Liver (tissue), 9 donors: Measurements from ENCODE around the gene RTN4RL1. TPM values are rescaled to one million over a fixed set of nuclear protein-coding genes. Genes with fewer than 3 reads are reported as not detected.

ENCODE experiments used
- DNase-seq: peaks from one replicate; pipeline ENCODE4 v3.0.0-alpha.2; 2017; ENCODE audit warnings: low spot score
- H3K27ac ChIP-seq, 2 donors: one replicate each; pipeline ENCODE4 v1.7.0; 2013; ENCODE audit warnings: inconsistent platforms in 2 of 2, low read length in 2 of 2, control low read depth in 1 of 2, low read depth in 1 of 2, mild to moderate bottlenecking in 1 of 2
- H3K27me3 ChIP-seq, 4 donors: one replicate each; pipeline versions ENCODE4 v1.6.1 to v1.7.0; 2013; ENCODE audit warnings: low read length in 3 of 4, inconsistent platforms in 1 of 4, mild to moderate bottlenecking in 1 of 4, moderate library complexity in 1 of 4; ENCODE audit not compliant: control insufficient read depth in 4 of 4, insufficient read depth in 4 of 4
- H3K36me3 ChIP-seq, 4 donors: one replicate each; pipeline versions ENCODE4 v1.6.1 to v1.7.0; 2013; ENCODE audit warnings: low read length in 3 of 4, mild to moderate bottlenecking in 3 of 4, low read depth in 1 of 4, moderate library complexity in 1 of 4; ENCODE audit not compliant: control insufficient read depth in 4 of 4, insufficient read depth in 3 of 4
- H3K4me1 ChIP-seq, 4 donors: one replicate each; pipeline versions ENCODE4 v1.6.1 to v1.7.0; 2013; ENCODE audit warnings: low read length in 3 of 4, mild to moderate bottlenecking in 3 of 4, moderate library complexity in 1 of 4; ENCODE audit not compliant: control insufficient read depth in 4 of 4, insufficient read depth in 4 of 4
- H3K4me3 ChIP-seq, 3 donors: one replicate each; pipeline versions ENCODE4 v1.6.1 to v1.7.0; 2013; ENCODE audit warnings: low read length in 3 of 3, control low read depth in 1 of 3, low read depth in 1 of 3, mild to moderate bottlenecking in 1 of 3
- H3K9ac ChIP-seq, 2 donors: one replicate each; pipeline ENCODE4 v1.7.0; 2013; ENCODE audit warnings: low read length in 2 of 2, mild to moderate bottlenecking in 2 of 2, moderate library complexity in 2 of 2, control low read depth in 1 of 2, low read depth in 1 of 2
- H3K9me3 ChIP-seq, 4 donors: one replicate each; pipeline versions ENCODE4 v1.6.1 to v1.7.0; 2013; ENCODE audit warnings: low read length in 3 of 4; ENCODE audit not compliant: control insufficient read depth in 4 of 4
- ATF3 ChIP-seq: IDR thresholded peaks from 2 replicates; pipeline ENCODE4 v1.6.1; 2016; ENCODE audit warnings: antibody characterized with exemption
- CTCF ChIP-seq: fragments of 150-350 bp; IDR thresholded peaks from 2 replicates; pipeline ENCODE4 v1.5.1; 2017; ENCODE audit warnings: improper control_type of control experiment, low read depth, low read length; ENCODE audit not compliant: missing input control
- FOXA1 ChIP-seq: IDR thresholded peaks from 2 replicates; pipeline ENCODE4 v1.6.1; 2016; ENCODE audit warnings: antibody characterized with exemption
- FOXA2 ChIP-seq: IDR thresholded peaks from 2 replicates; pipeline ENCODE4 v1.6.1; 2016; ENCODE audit warnings: antibody characterized with exemption
- HNF4A ChIP-seq, 2 donors: conservative IDR thresholded peaks; 2 replicates each; pipeline ENCODE4 v1.6.1; 2016; ENCODE audit warnings: antibody characterized with exemption in 2 of 2, mild to moderate bottlenecking in 2 of 2
- HNF4G ChIP-seq: IDR thresholded peaks from 2 replicates; pipeline ENCODE4 v1.6.1; 2016; ENCODE audit warnings: antibody characterized with exemption
- MAX ChIP-seq: IDR thresholded peaks from 2 replicates; pipeline ENCODE4 v1.6.1; 2016; ENCODE audit warnings: antibody characterized with exemption
- NR2F2 ChIP-seq: IDR thresholded peaks from 2 replicates; pipeline ENCODE4 v1.6.1; 2016; ENCODE audit warnings: antibody characterized with exemption
- RAD21 ChIP-seq, 2 donors: IDR thresholded peaks; 2 replicates each; pipeline ENCODE4 v1.6.1; 2016; ENCODE audit warnings: antibody characterized with exemption in 2 of 2, mild to moderate bottlenecking in 2 of 2
- REST ChIP-seq: IDR thresholded peaks from 2 replicates; pipeline ENCODE4 v1.6.1; 2016; ENCODE audit warnings: antibody characterized with exemption, mild to moderate bottlenecking
- SP1 ChIP-seq: IDR thresholded peaks from 2 replicates; pipeline ENCODE4 v1.6.1; 2018; ENCODE audit warnings: antibody characterized with exemption, mild to moderate bottlenecking
- TAF1 ChIP-seq: conservative IDR thresholded peaks from 2 replicates; pipeline ENCODE4 v1.6.1; 2016; ENCODE audit warnings: antibody characterized with exemption, mild to moderate bottlenecking
- YY1 ChIP-seq: IDR thresholded peaks from 2 replicates; pipeline ENCODE4 v1.6.1; 2016; ENCODE audit warnings: antibody characterized with exemption, mild to moderate bottlenecking
- WGBS: extraction: QIAGEN DNeasy Blood & Tissue Kit; methylation state at CpG from one replicate; pipeline ENCODE4 v1.1.7; 2013; 5-methylcytosine and 5-hydroxymethylcytosine counted together
- polyA plus RNA-seq, 2 donors: library from polyadenylated mRNA; stranded (reverse) in 1 of 2; unstranded in 1 of 2; fragments of 200-250 nt in 1 of 2; fragments of >200 nt in 1 of 2; fragmentation: Nextera tagmentation in 1 of 2; extraction: Ambion mirVana in 1 of 2; gene quantifications; one replicate each; pipeline versions ENCODE4 v1.2.1 to v1.2.3, GENCODE V29; 2013 to 2015
- total RNA-seq, 2 donors: library from RNA; depleted of rRNA; stranded (reverse); fragments of >200 nt; gene quantifications; one replicate each; pipeline ENCODE4 v1.2.3, GENCODE V29; 2014
- donor health status: healthy.
- donor health status: healthy.
- donor health status: healthy.
- donor health status: healthy.
- donor health status: healthy.

RTN4RL1 gene
- total and polyA plus RNA-seq, 4 donors = 0.04 to 5.4 (median 1.2) TPM

- H3K9ac ChIP-seq = no peak overlapping the region
- no peaks in the 10 kb centered on the region for H3K36me3 ChIP-seq
- H3K27me3 ChIP-seq = no peaks in the 10 kb centered on the region
- no peaks in the 10 kb centered on the region for H3K4me1 ChIP-seq
- H3K27ac ChIP-seq = no peak overlapping the region
- DNase-seq = no peak
- TF ChIP-seq RAD21 (IDR thresholded peaks at IDR 0.05) (no peak), HNF4A (conservative IDR thresholded peaks at IDR 0.05) (no peak), CTCF (no peak), REST (no peak), YY1 (no peak), MAX (no peak), TAF1 (no peak), ATF3 (no peak), SP1 (no peak), HNF4G (no peak), NR2F2 (no peak)
- H3K9me3 ChIP-seq = no peaks in the 10 kb centered on the region
- 82% methylated on average over 14 of the region's 14 CpGs for WGBS
- no peak overlapping the region for H3K4me3 ChIP-seq
Measured at GRCh38 chr17:1916316-1916715, 108.8 kb downstream of the RTN4RL1 start.

- H3K9me3 ChIP-seq = no peaks in the 10 kb centered on the region
- no peak for DNase-seq
- no peak overlapping the region for H3K9ac ChIP-seq
- no peaks in the 10 kb centered on the region for H3K4me1 ChIP-seq
- no peaks in the 10 kb centered on the region for H3K36me3 ChIP-seq
- no peaks in the 10 kb centered on the region for H3K27me3 ChIP-seq
- no peak overlapping the region for H3K4me3 ChIP-seq
- no peak for TF ChIP-seq NR2F2
- no peak overlapping the region for H3K27ac ChIP-seq
- WGBS = 81% methylated on average over 12 of the region's 12 CpGs
Measured at GRCh38 chr17:1915889-1916288, 109.2 kb downstream of the RTN4RL1 start.

GRCh38 chr17:1914661-1915083 lies 110.5 kb downstream of the RTN4RL1 start:
- no peak overlapping the region for H3K4me3 ChIP-seq
- DNase-seq = no peak
- no peaks in the 10 kb centered on the region for H3K36me3 ChIP-seq
- no peaks in the 10 kb centered on the region for H3K9me3 ChIP-seq
- no peak overlapping the region for H3K9ac ChIP-seq
- TF ChIP-seq MAX = no peak
- peak; percentile 70 for TF ChIP-seq NR2F2
- no peak for TF ChIP-seq FOXA1
- no peak for TF ChIP-seq HNF4A (conservative IDR thresholded peaks at IDR 0.05)
- TF ChIP-seq FOXA2 = no peak
- H3K27ac ChIP-seq = no peak overlapping the region
- WGBS = 76% methylated on average over 8 of the region's 8 CpGs
- peaks cover 5 to 9% (median 8%) of the 10 kb centered on the region in 4 donors for H3K4me1 ChIP-seq
- H3K27me3 ChIP-seq = no peaks in the 10 kb centered on the region
